ENCODE measurements around the gene SLC44A1.

Gene SLC44A1

GRCh38 chr9:105244003-105244733, at the start of gene SLC44A1:
TSS of gene SLC44A1 (plus strand) at chr9:105244651. CDS start at chr9:105244869, 218 bp downstream.
- DNase-seq (ENCODE audit: low read depth): peak; percentile 67

DNA sequence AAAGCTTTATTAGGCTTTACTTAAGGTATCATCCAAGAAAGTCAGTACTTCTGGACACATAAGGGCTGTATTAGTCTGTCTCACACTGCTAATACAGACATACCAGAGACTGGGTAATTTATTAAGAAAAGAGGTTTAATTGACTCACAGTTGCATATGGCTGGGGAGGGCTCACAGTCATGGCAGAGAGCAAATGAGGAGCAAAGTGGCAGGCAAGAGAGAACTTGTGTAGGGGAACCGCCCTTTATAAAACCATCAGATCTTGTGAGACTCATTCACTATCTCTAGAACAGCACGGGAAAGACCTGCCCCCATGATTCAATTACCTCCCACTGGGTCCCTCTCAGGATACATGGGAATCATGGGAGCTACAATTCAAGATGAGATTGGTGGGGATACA, 49.2 kb upstream of the SLC44A1 start:
- DNase-seq (ENCODE audit: low read depth): no peak

DNA sequence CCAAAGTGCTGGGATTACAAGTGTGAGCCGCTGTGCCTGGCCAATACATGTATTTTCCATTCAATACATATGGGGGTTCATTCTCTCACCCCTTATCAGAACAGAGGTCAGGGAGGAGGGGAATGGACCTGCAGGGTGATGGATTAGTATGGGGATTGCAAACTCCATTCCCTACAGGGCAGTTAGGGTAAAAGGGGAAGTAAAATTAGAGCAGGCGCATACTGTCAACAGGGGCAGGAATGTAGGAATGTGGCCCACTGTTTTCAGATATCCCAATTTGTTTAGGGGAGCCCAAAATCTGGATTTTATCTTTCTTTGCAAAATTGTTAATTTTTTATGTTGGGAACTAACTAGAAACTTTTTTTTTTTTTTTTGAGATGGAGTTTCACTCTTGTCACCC, 46.4 kb upstream of the SLC44A1 start:
- DNase-seq (ENCODE audit: low read depth): no peak

GRCh38 chr9:105198865-105199264, 45.6 kb upstream of the SLC44A1 start:
- no peak for DNase-seq (ENCODE audit: low read depth)

GRCh38 chr9:105204416-105204815, 40.0 kb upstream of the SLC44A1 start:
- DNase-seq (ENCODE audit: low read depth): no peak

DNA sequence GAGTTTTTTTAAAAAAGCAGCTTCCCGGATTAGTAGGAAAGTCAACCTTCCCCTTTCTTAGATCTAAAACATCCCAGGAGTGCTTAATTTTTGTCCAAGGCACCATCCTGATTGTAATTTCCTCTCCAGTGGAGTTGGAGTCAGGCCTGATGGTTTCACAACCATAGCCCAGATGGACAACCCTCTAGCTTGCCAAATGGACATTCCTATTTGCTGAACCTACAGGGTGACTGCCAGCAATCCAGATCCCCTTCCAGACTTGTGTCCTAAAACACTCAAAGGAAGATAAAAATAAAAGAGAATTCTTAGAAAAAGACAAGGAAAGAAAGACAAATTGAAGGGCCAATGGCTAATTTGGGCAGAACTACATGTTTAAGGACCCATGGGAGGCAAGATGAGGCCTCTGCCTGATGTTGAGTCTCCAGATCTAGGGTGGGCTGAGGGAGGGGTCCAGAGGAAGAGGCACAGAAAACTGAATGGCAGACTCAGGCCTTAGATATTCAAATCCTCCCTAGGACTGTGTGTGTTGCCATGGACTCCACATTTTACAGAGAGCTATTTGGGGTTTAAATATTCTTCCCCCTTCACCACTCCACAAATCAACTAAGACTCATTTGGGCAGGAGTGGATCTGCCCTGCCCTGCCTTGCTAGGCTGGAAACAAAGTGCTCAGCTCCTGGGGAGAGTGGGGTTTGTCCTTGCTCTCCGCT, 38.5 kb upstream of the SLC44A1 start:
- DNase-seq (ENCODE audit: low read depth): peak; percentile 7

GRCh38 chr9:105206496-105206820, 38.0 kb upstream of the SLC44A1 start:
- no peak for DNase-seq (ENCODE audit: low read depth)

DNA sequence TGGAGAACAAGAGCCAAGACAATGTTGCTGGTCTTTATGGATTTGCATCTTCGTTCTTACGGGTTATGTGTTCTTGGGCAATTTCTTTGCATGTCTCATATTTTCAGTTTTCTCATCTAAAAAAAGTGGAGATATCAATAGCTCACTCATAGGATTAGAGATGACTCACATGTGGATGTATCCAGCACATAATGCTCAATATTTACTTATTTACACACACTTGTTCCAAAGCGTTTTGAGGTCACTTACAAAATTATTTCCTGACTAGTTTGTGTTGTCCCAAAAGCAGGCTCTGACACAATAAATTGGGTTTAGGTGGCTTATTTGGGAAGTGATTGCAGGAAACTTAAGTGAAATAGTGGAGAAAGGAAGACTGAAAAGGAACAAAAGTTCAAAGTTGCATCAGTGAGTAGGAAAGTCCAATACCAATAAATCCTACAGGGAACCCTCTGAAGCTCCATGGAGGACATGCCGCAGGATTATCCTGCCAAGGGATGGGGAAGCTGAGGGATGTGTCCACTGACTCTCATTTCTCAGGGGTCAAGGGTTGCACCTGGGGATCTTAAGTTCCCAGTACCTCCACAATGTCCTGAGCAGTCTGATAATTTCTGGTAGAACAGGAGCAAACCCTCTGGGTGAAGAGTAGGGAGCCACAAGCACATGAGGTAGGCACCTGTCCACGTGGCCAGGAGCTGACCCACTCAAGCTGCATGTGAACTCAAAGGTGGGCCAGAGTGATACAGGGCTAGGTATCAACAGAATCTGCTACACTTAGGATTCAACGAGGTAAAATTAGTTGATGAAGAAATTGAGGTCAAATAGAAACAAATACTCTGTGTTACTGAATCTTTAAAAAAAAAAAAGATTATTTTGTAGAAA, 37.4 kb upstream of the SLC44A1 start:
- no peak for DNase-seq (ENCODE audit: low read depth)

DNA sequence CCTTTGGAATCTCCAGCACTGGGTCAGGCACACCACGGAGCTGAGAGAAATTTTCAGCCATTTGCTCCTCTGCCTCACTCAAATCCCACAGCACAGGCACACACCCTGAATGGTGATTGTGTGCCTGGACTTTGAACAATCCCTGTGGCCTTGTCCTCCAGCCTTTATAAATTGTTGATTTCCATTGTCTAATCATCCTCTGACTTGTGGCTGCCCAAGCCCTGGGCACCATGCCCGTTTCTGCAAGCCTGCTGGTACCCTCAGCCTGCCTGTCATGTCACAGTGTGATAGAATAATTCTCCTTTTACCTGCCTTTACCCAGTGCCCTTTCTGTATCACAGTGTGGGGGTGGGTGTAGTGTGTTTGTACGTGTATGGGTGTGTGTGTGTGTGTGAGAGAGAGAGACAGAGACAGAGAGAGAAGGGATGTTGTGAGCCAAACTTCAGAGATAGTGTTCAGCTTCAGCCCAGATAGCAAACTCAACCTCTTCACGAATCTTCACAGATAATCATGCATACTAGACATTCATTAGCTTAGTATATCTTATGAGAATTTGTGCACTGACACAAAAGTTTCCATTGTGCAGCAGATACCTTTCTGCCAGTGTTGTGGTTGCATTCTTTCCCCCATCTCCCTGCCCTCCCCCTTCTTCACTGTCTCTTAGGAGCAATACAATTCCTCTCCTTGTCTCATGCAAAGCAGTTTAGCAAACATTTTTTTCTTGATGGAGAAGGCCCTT, 27.8 kb upstream of the SLC44A1 start:
- no peak for DNase-seq (ENCODE audit: low read depth)

DNA sequence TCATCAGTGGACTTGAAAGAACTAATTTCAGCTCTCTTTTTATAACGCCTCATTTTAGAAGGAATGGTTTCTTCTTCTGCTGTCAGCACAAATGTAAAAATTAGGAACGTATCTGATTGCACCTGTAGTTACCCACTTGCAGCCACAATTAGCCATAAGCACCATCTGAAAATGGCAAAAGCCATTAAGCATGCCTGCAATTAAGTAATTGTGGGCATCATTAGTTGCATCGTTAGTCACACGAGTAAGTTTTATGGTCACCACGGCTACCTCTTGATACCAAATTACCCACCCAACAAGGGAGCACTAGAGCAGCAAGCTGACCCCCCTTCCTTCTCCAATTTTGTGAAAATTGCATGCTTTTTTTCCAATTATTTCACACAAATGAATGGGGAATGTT, 25.8 kb upstream of the SLC44A1 start:
- DNase-seq (ENCODE audit: low read depth): no peak

- DNase-seq (ENCODE audit: low read depth): no peak
These were observed 25.1 kb upstream of the SLC44A1 start for GRCh38 chr9:105219291-105219805.

- no peak for DNase-seq (ENCODE audit: low read depth)
These were observed 24.0 kb upstream of the SLC44A1 start for GRCh38 chr9:105220451-105220850.

- DNase-seq (ENCODE audit: low read depth): no peak
These were observed 20.8 kb upstream of the SLC44A1 start for GRCh38 chr9:105223544-105224140.

- no peak for DNase-seq (ENCODE audit: low read depth)
These were observed 18.4 kb upstream of the SLC44A1 start for GRCh38 chr9:105226055-105226454.

DNA sequence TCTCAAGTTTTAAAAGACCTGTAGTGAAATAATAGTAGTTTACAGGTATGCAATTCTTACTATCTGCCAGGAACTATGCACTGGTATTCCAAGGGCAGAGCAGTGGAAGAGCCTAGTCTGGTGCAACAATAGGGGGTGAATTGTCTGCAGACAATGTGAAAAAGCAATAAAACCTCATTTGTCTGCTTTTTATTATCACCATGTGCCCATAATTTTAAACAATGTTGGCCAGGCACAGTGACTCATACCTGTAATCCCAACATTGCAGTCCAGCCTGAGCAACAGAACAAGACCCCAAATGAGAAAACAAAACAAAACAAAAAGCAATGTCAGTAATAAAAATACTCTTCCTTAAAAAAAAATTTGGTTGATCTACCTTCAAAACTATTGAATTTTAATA, 12.2 kb upstream of the SLC44A1 start:
- DNase-seq (ENCODE audit: low read depth): no peak

GRCh38 chr9:105233873-105234272, 10.6 kb upstream of the SLC44A1 start:
- DNase-seq (ENCODE audit: low read depth): no peak

GRCh38 chr9:105236261-105236660, 8.2 kb upstream of the SLC44A1 start:
- no peak for DNase-seq (ENCODE audit: low read depth)

DNA sequence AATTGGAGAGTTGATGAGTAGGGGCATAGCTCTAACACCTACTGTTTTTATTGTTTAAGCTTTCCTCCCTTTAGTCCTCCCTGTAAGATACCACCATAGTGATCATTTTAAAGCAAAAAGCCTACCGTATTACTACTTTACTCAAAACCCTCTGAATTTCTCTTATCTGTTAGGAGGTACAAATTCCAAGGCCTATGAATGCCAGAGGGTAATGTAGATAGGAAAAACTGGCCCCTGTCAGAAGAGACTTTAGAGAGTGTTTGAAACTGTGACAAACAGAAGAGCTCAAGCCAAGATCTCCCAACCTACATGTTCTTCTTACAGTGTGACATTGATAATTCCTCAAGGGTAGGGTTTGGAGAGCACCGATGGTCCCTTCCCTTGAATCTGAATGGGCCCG, 7.2 kb upstream of the SLC44A1 start:
- no peak for DNase-seq (ENCODE audit: low read depth)

DNA sequence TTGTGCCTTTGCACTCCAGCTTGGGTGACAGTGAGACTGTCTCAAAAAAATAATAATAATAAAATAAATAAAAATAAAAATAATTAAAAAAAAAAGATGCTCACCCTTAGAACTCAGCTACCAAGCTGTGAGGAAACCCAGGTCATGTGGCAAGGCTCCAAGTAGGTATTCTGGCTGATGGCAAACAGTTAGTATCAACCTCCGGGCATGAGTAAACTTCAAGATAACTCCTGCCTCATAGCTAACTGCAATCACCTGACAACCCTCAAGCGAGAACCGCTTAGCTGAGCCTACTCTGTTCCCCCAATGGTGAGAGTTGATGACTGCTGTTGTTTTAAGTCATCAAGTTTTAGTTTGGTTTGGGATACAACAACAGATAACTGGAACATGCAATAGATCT, 6.1 kb upstream of the SLC44A1 start:
- DNase-seq (ENCODE audit: low read depth): no peak

DNA sequence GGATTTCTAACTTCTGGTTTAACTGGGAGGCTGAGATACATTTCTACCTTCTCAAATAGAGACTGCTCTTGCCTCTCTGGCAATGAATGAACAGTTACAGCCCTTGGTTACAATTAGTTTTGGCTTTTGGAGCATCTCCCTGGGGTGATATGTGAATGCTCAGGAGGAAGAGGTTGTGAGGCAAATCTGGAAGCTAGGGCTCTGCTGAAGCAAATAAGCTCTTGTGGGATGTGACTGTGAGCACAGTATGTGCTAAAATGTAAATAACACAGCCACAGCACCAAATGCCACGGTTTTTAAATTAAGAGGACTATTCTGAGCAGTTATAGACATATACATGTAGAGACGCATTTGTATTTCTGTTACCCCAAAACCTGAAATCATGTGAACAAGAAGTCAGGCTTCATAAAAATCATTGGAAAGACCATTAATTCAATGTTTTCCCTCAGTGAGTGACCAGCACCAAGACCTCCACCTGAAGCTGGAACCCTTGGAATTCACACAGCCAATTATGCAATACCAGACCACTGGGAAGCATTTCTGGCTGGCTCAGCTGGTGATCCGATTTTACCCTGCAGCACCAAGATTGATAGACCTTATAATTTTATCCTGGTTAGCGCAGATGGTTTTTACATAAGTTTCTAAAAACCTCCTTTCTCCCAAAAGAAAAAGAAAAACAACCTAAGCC, 3.0 kb upstream of the SLC44A1 start:
- DNase-seq (ENCODE audit: low read depth): no peak

- DNase-seq (ENCODE audit: low read depth): no peak
These were observed 2.4 kb upstream of the SLC44A1 start for GRCh38 chr9:105242062-105242461.
